ENCODE data around the gene MAGOHB.

MAGOHB gene

DNA sequence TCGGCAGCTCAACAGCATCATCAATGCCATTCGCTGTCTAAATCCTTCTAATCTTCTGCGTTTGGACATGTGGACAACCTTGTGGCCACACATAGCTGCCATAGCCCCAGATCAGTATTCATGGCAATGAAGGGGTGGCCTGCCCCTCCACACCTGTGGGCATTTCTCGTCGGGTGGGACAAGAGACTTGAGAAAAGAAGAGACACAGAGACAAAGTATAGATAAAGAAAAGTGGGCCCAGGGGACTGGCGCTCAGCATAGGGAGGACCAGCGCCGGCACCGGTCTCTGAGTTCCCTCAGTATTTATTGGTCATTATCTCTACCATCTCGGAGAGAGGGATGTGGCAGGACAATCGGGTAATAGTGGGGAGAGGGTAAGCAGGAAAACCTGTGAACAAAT lies 42.3 kb downstream of the MAGOHB start:
- no peak overlapping the region for H3K4me3 ChIP-seq (ENCODE audit: low read depth, low read length)
- TF ChIP-seq, protein P1, sequence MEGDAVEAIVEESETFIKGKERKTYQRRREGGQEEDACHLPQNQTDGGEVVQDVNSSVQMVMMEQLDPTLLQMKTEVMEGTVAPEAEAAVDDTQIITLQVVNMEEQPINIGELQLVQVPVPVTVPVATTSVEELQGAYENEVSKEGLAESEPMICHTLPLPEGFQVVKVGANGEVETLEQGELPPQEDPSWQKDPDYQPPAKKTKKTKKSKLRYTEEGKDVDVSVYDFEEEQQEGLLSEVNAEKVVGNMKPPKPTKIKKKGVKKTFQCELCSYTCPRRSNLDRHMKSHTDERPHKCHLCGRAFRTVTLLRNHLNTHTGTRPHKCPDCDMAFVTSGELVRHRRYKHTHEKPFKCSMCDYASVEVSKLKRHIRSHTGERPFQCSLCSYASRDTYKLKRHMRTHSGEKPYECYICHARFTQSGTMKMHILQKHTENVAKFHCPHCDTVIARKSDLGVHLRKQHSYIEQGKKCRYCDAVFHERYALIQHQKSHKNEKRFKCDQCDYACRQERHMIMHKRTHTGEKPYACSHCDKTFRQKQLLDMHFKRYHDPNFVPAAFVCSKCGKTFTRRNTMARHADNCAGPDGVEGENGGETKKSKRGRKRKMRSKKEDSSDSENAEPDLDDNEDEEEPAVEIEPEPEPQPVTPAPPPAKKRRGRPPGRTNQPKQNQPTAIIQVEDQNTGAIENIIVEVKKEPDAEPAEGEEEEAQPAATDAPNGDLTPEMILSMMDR (IDR thresholded peaks at IDR 0.05; ENCODE audit: insufficient read depth, low read depth, low read length, missing control alignments): no peak
- no peak for DNase-seq (ENCODE audit: low read depth)

DNA sequence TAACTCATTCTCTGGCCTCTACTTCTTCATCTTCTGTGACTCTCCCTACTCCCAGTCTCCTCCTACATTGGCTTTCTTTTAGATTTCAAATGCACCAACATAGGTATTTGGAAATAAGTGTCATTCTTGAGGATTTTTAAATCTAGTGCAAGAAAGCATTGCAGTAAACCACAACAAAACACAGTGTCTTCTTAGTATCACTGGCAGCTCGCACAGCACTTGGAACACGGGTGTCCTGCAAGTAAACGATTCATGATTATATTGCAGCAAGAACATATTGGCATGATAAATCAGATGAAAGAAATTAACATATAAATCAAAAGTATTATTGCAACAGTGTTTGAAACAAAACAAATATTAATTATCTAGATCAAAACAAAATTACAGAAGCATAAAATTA lies 45.6 kb downstream of the MAGOHB start:
- DNase-seq (ENCODE audit: low read depth): no peak
- TF ChIP-seq, protein P1 (IDR thresholded peaks at IDR 0.05; ENCODE audit: insufficient read depth, low read depth, low read length, missing control alignments): no peak
- H3K4me3 ChIP-seq (ENCODE audit: low read depth, low read length): no peak overlapping the region

DNA sequence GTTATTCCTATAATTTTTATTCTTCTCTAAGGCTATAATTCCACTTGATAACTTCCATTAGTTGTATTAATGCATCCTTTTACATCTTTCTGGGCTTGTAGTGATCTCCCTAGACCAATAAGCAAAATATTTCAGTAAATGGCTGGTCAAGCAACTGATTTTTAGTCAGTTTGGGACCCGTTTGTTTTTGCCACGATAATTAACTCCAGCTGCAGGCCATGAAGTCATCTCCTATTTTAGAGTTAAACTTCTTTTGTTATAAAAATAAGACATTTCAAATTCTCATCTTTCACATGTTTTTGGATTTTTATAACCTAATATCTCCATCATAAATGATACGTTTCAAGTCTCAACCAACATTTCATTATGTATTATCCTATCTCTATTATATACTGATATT lies 49.4 kb downstream of the MAGOHB start:
- no peak overlapping the region for H3K4me3 ChIP-seq (ENCODE audit: low read depth, low read length)
- TF ChIP-seq, protein P1 (IDR thresholded peaks at IDR 0.05; ENCODE audit: insufficient read depth, low read depth, low read length, missing control alignments): no peak
- DNase-seq (ENCODE audit: low read depth): no peak

DNA sequence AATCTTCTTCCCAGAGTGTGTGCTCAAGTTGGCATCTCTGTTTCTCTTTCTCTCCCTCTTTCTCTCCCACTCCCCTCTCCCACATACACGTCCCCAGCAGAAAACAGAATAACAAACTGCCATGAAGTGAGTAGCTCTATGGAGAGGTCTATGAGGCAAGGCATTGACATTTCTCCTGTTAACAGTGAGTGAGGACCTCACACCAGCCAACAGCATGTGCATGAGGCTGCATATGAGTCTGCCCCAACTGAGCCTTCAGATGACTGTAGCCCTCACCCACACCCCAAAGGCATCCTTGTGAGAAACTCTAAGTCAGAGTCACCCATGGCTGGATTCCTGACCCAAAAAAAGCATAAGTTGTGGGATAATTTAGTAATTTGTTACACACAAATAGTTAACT lies 50.4 kb downstream of the MAGOHB start:
- DNase-seq (ENCODE audit: low read depth): no peak
- TF ChIP-seq, protein P1 (IDR thresholded peaks at IDR 0.05; ENCODE audit: insufficient read depth, low read depth, low read length, missing control alignments): no peak
- no peak overlapping the region for H3K4me3 ChIP-seq (ENCODE audit: low read depth, low read length)

DNA sequence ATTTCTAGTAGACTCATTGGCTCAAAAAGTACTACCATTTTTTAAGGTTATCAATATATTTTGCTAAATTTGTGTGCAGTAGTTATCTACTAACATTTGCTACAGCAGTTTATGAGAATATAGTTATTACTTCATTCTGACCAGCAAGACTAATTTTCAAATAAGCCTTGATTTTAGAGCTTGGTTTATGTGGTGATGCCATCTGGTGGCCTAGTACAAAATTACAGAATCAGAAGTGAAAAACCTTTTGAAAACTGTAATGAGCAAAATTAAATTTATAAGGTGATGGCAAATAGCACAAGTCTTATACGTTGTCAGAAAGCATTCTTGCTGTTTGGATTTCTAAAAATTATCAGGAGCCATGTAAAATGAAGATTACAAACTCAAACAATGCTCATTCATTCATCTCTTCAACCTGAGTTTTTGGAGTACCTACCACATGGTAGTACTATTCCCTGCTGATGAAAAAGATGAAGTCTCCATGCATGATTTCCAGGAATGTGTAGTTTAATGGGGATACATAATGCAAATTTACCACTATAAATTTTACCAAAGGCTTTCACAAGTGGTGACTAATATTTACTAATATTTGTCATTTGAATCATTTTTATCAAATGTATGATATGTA lies 51.0 kb downstream of the MAGOHB start:
- peak; percentile 67 for DNase-seq (ENCODE audit: low read depth)
- H3K4me3 ChIP-seq (ENCODE audit: low read depth, low read length): no peak overlapping the region
- TF ChIP-seq, protein P1 (IDR thresholded peaks at IDR 0.05; ENCODE audit: insufficient read depth, low read depth, low read length, missing control alignments): peak; percentile 49

DNA sequence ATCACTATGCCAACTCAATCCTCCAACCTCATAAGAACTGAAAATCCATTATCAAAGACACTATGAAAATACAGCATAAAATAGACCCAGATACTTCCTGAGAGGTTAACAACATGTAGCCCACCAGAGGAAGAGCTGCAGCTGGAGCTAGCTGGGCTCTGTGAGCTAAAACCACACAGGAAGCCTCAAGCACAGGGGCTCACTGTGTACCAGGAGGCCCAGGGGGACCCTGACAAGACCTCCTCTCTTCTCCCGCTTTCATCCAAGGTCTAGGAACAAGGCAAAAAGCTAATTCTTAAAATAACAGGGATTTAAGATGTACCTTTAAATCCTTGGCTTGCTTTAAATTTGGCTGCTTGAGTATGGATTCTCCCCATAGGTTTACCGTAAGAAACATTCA lies 54.2 kb downstream of the MAGOHB start:
- TF ChIP-seq, protein P1 (IDR thresholded peaks at IDR 0.05; ENCODE audit: insufficient read depth, low read depth, low read length, missing control alignments): no peak
- no peak overlapping the region for H3K4me3 ChIP-seq (ENCODE audit: low read depth, low read length)
- DNase-seq (ENCODE audit: low read depth): no peak

DNA sequence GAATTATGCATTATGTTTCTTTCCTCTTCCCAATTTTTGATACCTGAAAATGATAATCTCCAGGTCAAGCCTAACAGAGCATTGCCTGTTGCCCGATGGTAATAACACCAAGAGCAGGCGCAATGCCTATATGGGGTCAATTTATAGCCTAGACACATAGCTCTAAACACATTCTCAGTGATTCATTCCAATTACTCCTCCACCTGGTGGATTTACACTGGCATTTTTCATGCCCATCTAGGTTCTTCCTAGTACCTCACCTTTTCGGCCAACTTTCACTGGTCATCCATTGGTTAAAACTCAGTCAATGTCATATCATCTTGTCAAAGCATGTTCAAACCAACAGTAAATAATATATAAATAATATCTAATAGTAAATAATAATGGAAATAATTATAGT lies 54.6 kb downstream of the MAGOHB start:
- H3K4me3 ChIP-seq (ENCODE audit: low read depth, low read length): no peak overlapping the region
- no peak for DNase-seq (ENCODE audit: low read depth)
- TF ChIP-seq, protein P1 (IDR thresholded peaks at IDR 0.05; ENCODE audit: insufficient read depth, low read depth, low read length, missing control alignments): no peak

Measured in GM12865 (cell line).